Islet precursor cell (in vitro differentiated cells): ENCODE results near the gene EFCAB5.
A peak's percentile ranks its signal among the peaks of the same experiment; 100 is the strongest.
"Not testable (repeated sequence)": the region's sequence is repeated elsewhere in the genome, so short reads cannot be mapped to it uniquely, and the experiment has no call there.

Source experiments
- DNase-seq: peaks from one replicate; pipeline ENCODE4 v3.0.0-alpha.2; 2018

EFCAB5 gene

GRCh38 chr17:30021708-30022317, 80.4 kb downstream of the EFCAB5 start:
- DNase-seq, result no peak

GRCh38 chr17:30025325-30025724, 83.9 kb downstream of the EFCAB5 start:
- DNase-seq, result not testable (repeated sequence)

- DNase-seq, result no peak
Observed at GRCh38 chr17:30027676-30028075, 86.2 kb downstream of the EFCAB5 start.

- DNase-seq, result no peak
Observed at GRCh38 chr17:30031214-30031869, 89.9 kb downstream of the EFCAB5 start.

GRCh38 chr17:30035369-30035768, 93.9 kb downstream of the EFCAB5 start:
- DNase-seq, result no peak

GRCh38 chr17:30040719-30041518, 99.5 kb downstream of the EFCAB5 start:
- not testable (repeated sequence) for DNase-seq

- no peak for DNase-seq
Observed at GRCh38 chr17:30041551-30041950, 100.1 kb downstream of the EFCAB5 start.

GRCh38 chr17:30062372-30062771, 120.9 kb downstream of the EFCAB5 start:
- no peak for DNase-seq

GRCh38 chr17:30064738-30065137, 123.3 kb downstream of the EFCAB5 start:
- DNase-seq, result no peak

GRCh38 chr17:30068465-30068864, 127.0 kb downstream of the EFCAB5 start:
- DNase-seq, result no peak

- DNase-seq, result no peak
Observed at GRCh38 chr17:30074254-30074653, 132.8 kb downstream of the EFCAB5 start.

GRCh38 chr17:30074730-30075129, 133.3 kb downstream of the EFCAB5 start:
- no peak for DNase-seq

GRCh38 chr17:30082773-30083172, 141.3 kb downstream of the EFCAB5 start:
- no peak for DNase-seq

GRCh38 chr17:30084788-30085187, 143.4 kb downstream of the EFCAB5 start:
- DNase-seq, result no peak

GRCh38 chr17:30086896-30087295, 145.5 kb downstream of the EFCAB5 start:
- DNase-seq, result no peak

GRCh38 chr17:30087431-30087830, 146.0 kb downstream of the EFCAB5 start:
- DNase-seq, result not testable (repeated sequence)

GRCh38 chr17:30091121-30091670, 149.8 kb downstream of the EFCAB5 start:
- no peak for DNase-seq

- peak; percentile 59 for DNase-seq
Observed at GRCh38 chr17:30091771-30092170, 150.3 kb downstream of the EFCAB5 start.

GRCh38 chr17:30092886-30093285, 151.5 kb downstream of the EFCAB5 start:
- DNase-seq, result no peak

GRCh38 chr17:30093463-30094147, 152.2 kb downstream of the EFCAB5 start:
- DNase-seq, result peak; percentile 82

- peak; percentile 73 for DNase-seq
Observed at GRCh38 chr17:30095507-30096244, 154.2 kb downstream of the EFCAB5 start.

- DNase-seq, result no peak
Observed at GRCh38 chr17:30101686-30102390, 160.4 kb downstream of the EFCAB5 start.
